Prostate gland (tissue), 2 donors: ENCODE results near the gene PRDM10. TPM values are rescaled to one million over a fixed set of nuclear protein-coding genes. Genes with fewer than 3 reads are reported as not detected.

Experiments
- DNase-seq: peaks from one replicate; pipeline ENCODE4 v3.0.0-alpha.2; 2019; ENCODE audit warnings: low spot score
- H3K27ac ChIP-seq, 2 donors: fragments of 200-600 bp; sonication (generic); 2 replicates each; pipeline ENCODE4 v1.5.1; 2017 to 2019
- H3K27me3 ChIP-seq: fragments of 200-600 bp; sonication (generic); replicated peaks from 2 replicates; pipeline ENCODE4 v1.5.1; 2019; ENCODE audit not compliant: insufficient read depth
- H3K36me3 ChIP-seq, 2 donors: fragments of 200-600 bp; sonication (generic); 1 replicate in 1 of 2; 2 replicates in 1 of 2; pipeline versions ENCODE4 v1.5.1 to v1.8.1; 2017 to 2019
- H3K4me1 ChIP-seq: fragments of 200-600 bp; sonication (generic); replicated peaks from 2 replicates; pipeline ENCODE4 v1.5.1; 2019
- H3K4me3 ChIP-seq, 2 donors: fragments of 200-600 bp; sonication (generic); 2 replicates each; pipeline ENCODE4 v1.5.1; 2017 to 2019
- H3K9me3 ChIP-seq: fragments of 200-600 bp; sonication (generic); 2 replicates; pipeline ENCODE4 v1.5.1; 2017
- CTCF ChIP-seq, 4 experiments: fragments of 200-600 bp in 2 of 4; fragments of 450-650 bp in 2 of 4; sonication (generic) in 2 of 4; IDR thresholded peaks; 1 replicate in 3 of 4; 2 replicates in 1 of 4; pipeline ENCODE4 v1.5.1; 2016 to 2019; ENCODE audit warnings: antibody characterized with exemption in 4 of 4, mild to moderate bottlenecking in 2 of 4, moderate library complexity in 2 of 4
- POLR2A ChIP-seq: fragments of 450-650 bp; IDR thresholded peaks from one replicate; pipeline ENCODE4 v1.6.1; 2016; ENCODE audit warnings: antibody characterized with exemption, mild to moderate bottlenecking
- POLR2AphosphoS5 ChIP-seq: sonication (generic); formaldehyde crosslinking; IDR thresholded peaks from one replicate; pipeline ENCODE4 v1.6.1; 2017; ENCODE audit warnings: antibody characterized with exemption
- whole genome bisulfite sequencing: methylation state at CpG from one replicate; pipeline ENCODE4 v1.1.5; 2018; 5-methylcytosine and 5-hydroxymethylcytosine counted together
- intact Hi-C: fragments of 100-400 bp; cut with DNase I; formaldehyde crosslinking; loops from one replicate; pipeline ENCODE4 v1.14.2; 2022
- total RNA-seq, 2 donors: library from RNA; depleted of rRNA; stranded (reverse); fragments of >200 nt; gene quantifications; one replicate each; pipeline ENCODE4 v1.1.0, GENCODE V29; 2016

The PRDM10 gene
- total RNA-seq, 2 donors from 2014 or later, result 7.0 to 7.7 TPM

GRCh38 chr11:129939510-129939909 is 63.1 kb downstream of the PRDM10 start:
- H3K9me3 ChIP-seq, result no peaks in the 10 kb centered on the region
- intact Hi-C loops, result no loop called here
- H3K36me3 ChIP-seq, result no peaks in the 10 kb centered on the region
- H3K4me1 ChIP-seq, result no peaks in the 10 kb centered on the region
- TF ChIP-seq POLR2A, result no peak
- no peak for TF ChIP-seq POLR2AphosphoS5
- no peak for TF ChIP-seq CTCF (IDR thresholded peaks at IDR 0.05)
- DNase-seq, result no peak
- H3K27ac ChIP-seq, result no peak overlapping the region
- no peak overlapping the region for H3K4me3 ChIP-seq
- 88% methylated on average over 4 of the region's 4 CpGs for WGBS
- H3K27me3 ChIP-seq, result no peaks in the 10 kb centered on the region

- intact Hi-C loops, result no loop called here
- no peaks in the 10 kb centered on the region for H3K27me3 ChIP-seq
- H3K36me3 ChIP-seq, result no peaks in the 10 kb centered on the region
- no peak overlapping the region for H3K27ac ChIP-seq
- no peaks in the 10 kb centered on the region for H3K9me3 ChIP-seq
- 87% methylated on average over 5 of the region's 5 CpGs for WGBS
- H3K4me1 ChIP-seq, result no peaks in the 10 kb centered on the region
- TF ChIP-seq POLR2A (no peak), POLR2AphosphoS5 (no peak), CTCF (IDR thresholded peaks at IDR 0.05) (no peak)
- DNase-seq, result no peak
- no peak overlapping the region for H3K4me3 ChIP-seq
Measured at GRCh38 chr11:129938764-129939163, 63.9 kb downstream of the PRDM10 start.

- Histone ChIP-seq H3K4me3 (no peak overlapping the region), H3K27ac (no peak overlapping the region), H3K9me3 (no peaks in the 10 kb centered on the region), H3K36me3 (no peaks in the 10 kb centered on the region), H3K27me3 (no peaks in the 10 kb centered on the region), H3K4me1 (no peaks in the 10 kb centered on the region)
- TF ChIP-seq POLR2A (no peak), CTCF (IDR thresholded peaks at IDR 0.05) (no peak), POLR2AphosphoS5 (no peak)
- 93% methylated on average over 4 of the region's 4 CpGs for WGBS
- intact Hi-C loops, result no loop called here
- no peak for DNase-seq
Measured at GRCh38 chr11:129937592-129938238, 64.9 kb downstream of the PRDM10 start.

- H3K36me3 ChIP-seq, result no peaks in the 10 kb centered on the region
- no peak for DNase-seq
- TF ChIP-seq POLR2AphosphoS5 (no peak), POLR2A (no peak), CTCF (IDR thresholded peaks at IDR 0.05) (no peak)
- H3K9me3 ChIP-seq, result no peaks in the 10 kb centered on the region
- intact Hi-C loops, result no loop called here
- no peaks in the 10 kb centered on the region for H3K4me1 ChIP-seq
- H3K27me3 ChIP-seq, result no peaks in the 10 kb centered on the region
- no peak overlapping the region for H3K27ac ChIP-seq
- H3K4me3 ChIP-seq, result no peak overlapping the region
- whole genome bisulfite sequencing, result 89% methylated on average over 3 of the region's 3 CpGs
Measured at GRCh38 chr11:129935723-129936122, 66.9 kb downstream of the PRDM10 start.

GRCh38 chr11:129933891-129934290 is 68.7 kb downstream of the PRDM10 start:
- Histone ChIP-seq H3K4me3 (no peak overlapping the region), H3K36me3 (no peaks in the 10 kb centered on the region), H3K4me1 (no peaks in the 10 kb centered on the region), H3K27ac (no peak overlapping the region), H3K9me3 (no peaks in the 10 kb centered on the region), H3K27me3 (no peaks in the 10 kb centered on the region)
- WGBS, result 70% methylated on average over 9 of the region's 9 CpGs
- DNase-seq, result no peak
- TF ChIP-seq CTCF (IDR thresholded peaks at IDR 0.05) (no peak), POLR2A (no peak)
- intact Hi-C loops, result loop anchor here (5.0 kb wide), 1 partner anchor 68 kb away; the partner anchor contains the start of gene PRDM10
